GM12801 (cell line): ENCODE data around the gene IKZF2.

Source experiments
- CTCF ChIP-seq: IDR thresholded peaks from one replicate; pipeline ENCODE4 v1.5.1; 2011; ENCODE audit warnings: control low read depth; ENCODE audit not compliant: insufficient read length; ENCODE audit errors: extremely low read depth

IKZF2 gene

DNA sequence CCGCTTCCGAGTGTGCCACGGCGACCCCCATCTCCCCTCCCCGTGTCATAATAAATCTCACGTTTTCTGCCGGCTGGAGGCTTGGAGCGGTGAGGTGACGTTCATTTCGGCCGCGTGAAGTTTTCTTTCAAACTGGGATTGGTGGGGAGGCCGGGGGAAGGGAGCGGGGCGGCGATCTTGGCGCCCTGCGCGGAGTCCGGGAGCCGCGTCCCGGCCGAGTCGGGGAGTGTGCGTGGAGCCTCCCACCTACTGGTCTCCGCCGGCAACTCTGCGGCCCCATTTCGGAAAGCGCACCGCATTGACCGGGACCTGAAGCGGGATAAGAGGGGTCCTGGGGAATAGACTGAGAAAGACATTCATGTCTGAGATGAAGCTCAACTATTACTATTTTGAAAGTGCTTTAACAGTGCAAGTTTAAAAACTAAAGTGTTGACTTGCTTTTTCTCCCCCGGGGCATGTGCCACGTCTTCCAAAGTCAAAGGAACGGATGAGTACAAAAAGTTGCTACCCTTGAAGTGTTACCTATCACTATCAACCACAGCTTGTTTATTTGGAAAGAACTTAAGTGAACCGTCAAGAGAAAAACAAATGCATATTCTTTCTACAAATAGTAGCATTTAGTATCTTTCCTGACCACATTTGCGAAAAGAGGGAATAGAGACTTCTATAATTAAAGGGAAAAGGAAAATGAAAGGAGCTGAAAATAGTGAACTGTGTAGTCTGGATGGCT lies 818 bp upstream of the IKZF2 start:
- no peak for TF ChIP-seq CTCF

DNA sequence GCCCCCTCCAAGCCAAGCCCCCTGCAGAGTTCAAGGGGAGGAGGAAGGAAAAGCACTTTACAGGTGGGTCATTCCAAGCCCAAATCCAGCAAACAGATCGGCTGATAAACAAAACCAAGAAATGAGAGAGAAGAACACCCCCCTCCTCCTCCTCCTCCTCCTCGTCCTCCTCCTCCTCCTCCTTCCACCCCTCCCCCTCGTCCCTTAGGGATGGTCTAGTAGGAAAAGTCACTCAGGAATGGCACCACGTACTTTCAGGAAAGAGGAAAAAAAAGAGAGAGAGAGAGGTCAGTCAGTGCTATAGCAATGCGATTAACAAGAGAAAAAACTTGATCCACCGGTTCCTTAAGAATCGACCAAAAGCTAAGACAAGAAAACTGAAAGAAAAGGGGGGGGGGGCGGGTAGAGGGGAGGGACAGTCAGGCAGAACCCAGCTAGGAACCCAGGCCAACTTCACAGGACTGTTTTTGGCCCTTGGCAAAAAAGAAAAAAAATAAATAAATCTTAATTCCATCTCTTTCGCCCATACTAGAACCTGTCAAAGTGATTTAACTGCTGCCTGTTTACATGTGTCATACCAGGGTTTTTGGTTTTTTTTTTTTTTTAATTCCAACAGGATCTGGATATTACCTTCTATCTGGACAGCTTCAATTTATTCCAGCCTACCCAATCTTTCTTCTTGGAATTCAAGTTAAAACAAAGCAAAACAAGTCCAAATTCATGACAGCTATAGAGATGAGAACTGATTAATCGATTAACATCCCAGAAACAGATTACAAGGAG lies 906 bp downstream of the IKZF2 start:
- no peak for TF ChIP-seq CTCF

DNA sequence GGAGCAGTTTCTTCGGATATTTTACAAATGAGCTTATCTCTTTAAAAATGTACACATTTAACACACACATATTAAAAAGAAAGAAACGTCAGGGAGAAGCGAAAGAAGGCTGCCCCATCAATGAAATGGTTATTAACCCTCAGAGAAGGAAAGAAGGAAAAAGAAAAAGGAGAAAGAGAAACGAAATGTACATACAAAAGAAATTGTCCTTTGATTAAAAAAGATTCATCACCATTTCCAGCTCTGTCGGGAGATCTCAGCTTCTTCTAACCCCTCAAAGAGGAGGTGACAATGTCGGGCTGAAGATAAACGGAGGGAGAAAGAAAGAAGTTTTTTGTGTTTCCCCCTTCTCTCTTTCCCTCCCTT lies 1.5 kb downstream of the IKZF2 start:
- no peak for TF ChIP-seq CTCF

DNA sequence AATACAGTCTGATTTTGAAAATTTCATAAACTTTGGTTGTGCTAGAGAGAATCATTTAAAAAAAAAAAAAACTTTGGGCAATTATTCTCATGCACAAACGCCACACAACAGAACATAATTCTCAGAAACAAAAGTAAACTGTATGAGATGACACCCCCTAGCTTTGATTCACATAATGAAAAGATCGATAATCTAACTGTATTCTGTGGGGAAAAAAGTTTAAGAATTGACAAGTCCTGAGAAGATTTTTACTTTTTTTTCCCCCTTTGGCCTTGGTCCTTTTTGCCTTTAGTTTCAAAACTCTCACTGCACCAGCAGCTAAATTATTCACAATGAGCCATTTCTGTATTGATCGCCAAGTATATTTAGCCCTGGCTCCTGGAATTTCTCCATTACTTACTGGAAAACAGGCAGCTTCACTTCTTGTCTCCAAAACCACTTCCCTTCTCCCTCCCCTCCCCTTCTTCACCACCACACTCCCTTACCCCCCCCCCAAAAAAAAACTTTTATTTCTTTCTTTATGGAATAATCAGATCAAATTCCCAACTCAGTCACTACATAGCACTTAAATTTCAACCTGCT lies 2.0 kb downstream of the IKZF2 start:
- no peak for TF ChIP-seq CTCF

- TF ChIP-seq CTCF = no peak
These were observed 2.7 kb downstream of the IKZF2 start for GRCh38 chr2:213148572-213149261.

GRCh38 chr2:213147538-213147937 lies 3.9 kb downstream of the IKZF2 start:
- TF ChIP-seq CTCF = no peak

- no peak for TF ChIP-seq CTCF
These were observed 5.6 kb downstream of the IKZF2 start for GRCh38 chr2:213145715-213146242.
